NCI-H2107 (cell line): Measurements from ENCODE around the gene MAGI2.

Experiments used
- DNase-seq: peaks from one replicate; lab custom pipeline; 2025; lab: John Stamatoyannopoulos, UW

The MAGI2 gene

GRCh38 chr7:79257959-79258358 lies 195.5 kb downstream of the MAGI2 start:
- no peak for DNase-seq

DNA sequence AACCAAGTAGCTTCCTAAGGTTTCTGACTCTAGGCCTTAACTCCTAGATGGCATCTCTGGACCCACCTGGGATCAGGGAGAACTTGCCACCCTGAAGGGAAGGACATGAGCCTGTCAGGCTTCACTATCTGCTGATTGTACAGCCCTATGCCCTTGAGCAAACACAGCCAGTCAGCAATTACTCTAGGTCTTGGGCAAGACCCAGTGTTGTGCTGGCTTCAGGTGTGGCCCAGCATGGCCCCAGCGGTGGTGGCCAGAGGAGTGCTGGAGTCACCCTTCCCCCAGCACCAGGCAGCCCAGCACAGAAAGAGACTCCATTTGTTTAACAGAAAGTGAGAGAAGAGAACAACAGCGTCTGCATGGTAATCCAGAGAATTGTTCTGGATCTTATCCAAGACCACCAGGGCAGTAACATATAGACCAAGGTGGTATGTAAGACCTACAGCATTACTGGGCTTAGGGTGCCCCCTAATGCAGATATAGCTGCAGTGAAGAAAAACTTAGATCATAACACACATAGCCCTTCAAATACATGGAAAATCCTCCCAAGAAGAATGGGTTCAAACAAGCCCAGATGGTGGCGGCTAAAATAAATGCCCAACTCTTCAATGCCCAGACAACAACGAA lies 207.7 kb downstream of the MAGI2 start:
- DNase-seq = no peak

DNA sequence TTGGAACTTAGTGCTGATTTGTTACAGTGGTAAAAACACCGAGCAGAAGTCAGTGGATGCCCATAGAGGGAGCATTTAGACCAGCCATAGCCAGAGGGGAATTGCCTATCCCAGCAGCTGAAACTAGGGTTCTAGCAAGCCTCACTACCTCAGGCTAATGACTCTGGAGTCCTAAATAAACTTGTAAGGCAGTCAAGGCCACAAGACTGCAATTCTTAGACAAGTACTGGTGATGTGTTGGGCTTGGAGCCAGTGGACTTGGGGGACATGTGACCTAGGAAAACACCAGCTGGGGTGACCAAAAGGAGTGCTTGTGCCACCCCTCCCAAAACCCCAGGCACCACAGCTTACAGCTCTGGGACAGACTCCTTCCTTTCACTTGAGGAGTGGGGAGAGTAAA lies 209.0 kb downstream of the MAGI2 start:
- no peak for DNase-seq

DNA sequence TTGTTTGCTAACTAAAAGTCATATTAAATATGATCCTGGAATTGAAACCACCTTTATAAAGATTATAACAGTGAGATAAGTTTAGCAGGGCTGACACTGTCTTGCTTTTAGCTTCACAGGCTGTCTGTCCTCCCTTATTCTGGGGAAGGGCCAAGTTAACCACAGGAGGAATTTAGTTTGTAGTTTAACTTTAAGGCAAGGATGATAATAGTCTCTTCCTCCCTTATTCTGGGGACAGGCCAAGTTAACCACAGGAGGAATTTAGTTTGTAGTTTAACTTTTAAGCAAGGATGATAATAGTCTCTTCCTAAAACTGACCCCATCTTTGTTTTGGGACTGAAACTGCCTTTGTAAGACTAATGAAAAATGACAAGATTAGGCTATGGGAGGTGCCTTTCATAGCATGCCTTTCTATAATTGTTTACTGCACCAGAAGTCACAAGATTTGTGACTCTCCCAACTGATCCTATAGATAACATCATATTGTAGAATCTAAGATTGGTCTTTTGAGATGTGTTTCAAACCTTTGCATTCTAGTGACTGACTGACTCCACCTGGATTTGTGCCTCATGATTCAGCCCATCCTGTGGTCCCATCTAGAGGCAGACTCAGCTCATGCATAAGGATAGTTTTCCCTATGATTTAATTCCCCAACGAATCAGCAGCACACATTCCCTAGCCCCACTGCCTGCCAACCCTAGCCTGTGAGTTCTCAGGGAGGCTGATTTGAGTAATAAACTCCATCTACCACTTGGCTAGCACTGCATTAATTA lies 212.0 kb downstream of the MAGI2 start:
- no peak for DNase-seq

- DNase-seq = no peak
Measured at GRCh38 chr7:79240413-79240812, 213.1 kb downstream of the MAGI2 start.

DNA sequence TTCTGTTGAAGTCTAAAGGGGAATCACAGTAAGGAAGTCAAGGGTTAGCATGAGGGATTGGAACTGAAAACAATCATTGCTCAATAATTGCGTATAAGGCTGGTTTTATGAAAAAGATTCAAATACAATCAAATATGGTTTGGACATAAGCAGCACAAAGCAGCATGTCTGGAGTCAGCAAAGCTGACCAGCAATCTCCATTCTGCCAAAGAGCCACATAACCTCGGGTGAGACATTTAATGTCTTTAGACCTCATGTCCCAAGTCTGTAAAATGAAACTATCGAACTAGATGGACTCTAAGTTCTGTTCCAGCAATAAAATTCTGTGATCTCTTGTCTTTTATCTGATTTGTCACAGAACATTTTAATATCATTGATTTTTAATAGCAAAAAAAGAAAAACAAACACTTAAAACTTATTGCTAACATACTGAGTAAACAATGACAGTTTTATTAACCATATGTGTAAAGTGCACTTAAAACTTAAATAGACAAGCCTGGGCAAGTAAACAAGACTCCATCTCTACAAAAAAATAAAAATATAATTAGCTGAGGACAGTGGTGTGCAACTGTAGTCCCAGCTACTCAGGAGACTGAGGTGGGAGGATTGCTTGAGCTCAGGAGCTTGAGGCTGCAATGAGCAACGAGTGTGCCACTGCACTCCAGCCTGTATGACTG lies 217.0 kb downstream of the MAGI2 start:
- no peak for DNase-seq

GRCh38 chr7:79227044-79227443 lies 226.4 kb downstream of the MAGI2 start:
- no peak for DNase-seq

DNA sequence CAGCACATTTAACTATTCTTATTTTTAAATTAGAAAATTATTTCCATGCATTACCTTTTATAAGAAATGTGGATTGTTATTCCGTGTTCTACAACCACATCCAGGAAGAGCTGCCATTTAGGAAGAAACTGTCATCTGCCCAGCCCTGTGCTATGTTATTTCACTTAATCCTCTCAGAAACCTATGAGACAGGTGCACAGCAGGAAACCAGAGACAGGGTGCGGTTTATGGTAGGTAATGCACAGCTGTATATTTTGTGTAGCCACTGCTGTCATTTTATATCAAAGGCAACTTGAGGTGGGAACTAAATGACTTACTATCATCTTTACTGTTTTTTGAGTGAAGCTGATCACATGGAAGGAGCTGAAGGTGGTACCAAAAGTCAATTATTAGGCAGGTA lies 232.3 kb downstream of the MAGI2 start:
- DNase-seq = no peak

- no peak for DNase-seq
Measured at GRCh38 chr7:79217976-79218626, 235.4 kb downstream of the MAGI2 start.

DNA sequence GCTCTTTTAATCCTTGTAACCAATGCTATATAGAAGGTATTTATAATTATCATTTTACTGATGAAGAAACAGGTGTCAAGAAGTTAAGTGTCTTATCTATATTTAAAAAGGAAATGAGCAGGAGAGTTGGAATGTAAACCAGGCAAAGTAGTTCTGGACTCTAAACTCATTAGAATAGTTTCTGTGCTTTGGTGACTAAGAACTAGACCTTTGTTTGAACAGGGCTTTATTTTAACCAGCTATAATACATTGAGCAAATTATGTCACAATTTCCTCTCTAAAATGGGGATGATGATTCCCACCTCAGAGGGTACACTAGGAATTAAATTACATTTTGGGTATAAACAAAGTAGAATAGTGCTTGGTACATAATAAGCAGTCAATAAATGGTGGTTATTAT lies 236.0 kb downstream of the MAGI2 start:
- no peak for DNase-seq

DNA sequence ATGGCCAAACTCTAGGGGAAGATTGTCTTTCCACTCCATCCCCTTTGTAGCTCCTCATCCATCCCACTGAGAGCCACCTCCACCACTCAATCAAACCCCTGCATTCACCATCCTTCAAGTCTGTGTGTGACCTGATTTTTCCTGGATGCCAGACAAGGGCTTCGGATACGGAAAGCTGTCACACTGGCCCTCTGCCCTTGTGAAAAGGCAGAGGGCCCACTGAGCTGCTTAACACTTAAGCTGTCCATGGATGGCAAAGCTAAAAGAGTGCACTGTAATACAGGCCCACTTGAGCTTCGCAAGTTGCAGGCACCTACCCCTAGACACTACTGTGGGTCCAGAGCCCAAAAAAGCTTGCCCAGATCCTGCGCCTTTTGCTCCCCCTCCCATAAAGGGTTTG lies 237.2 kb downstream of the MAGI2 start:
- DNase-seq = no peak

- no peak for DNase-seq
Measured at GRCh38 chr7:79212334-79212733, 241.1 kb downstream of the MAGI2 start.

- DNase-seq = no peak
Measured at GRCh38 chr7:79211724-79212123, 241.7 kb downstream of the MAGI2 start.

GRCh38 chr7:79199961-79200360 lies 253.5 kb downstream of the MAGI2 start:
- DNase-seq = no peak

DNA sequence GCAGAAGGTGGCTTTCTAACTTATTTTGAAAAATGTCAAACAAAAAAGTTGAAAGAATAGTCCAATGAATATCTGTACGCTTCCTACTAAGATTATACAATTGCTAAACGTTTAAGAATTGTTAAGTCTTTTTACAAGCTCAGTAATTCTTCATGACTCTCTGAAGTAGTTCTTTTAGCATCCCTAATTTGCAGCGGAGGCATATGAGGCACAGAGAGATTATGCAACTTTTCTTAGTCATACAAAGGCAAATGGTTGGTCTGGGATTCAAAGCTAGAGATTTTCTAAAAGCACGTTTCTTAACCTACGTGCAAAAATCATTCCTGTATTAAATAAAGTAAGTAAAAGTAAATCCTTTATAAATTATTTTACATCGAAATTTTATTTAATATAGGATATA lies 254.2 kb downstream of the MAGI2 start:
- DNase-seq = no peak

GRCh38 chr7:79185605-79186004 lies 267.9 kb downstream of the MAGI2 start:
- DNase-seq = no peak

GRCh38 chr7:79182283-79182682 lies 271.2 kb downstream of the MAGI2 start:
- DNase-seq = no peak

DNA sequence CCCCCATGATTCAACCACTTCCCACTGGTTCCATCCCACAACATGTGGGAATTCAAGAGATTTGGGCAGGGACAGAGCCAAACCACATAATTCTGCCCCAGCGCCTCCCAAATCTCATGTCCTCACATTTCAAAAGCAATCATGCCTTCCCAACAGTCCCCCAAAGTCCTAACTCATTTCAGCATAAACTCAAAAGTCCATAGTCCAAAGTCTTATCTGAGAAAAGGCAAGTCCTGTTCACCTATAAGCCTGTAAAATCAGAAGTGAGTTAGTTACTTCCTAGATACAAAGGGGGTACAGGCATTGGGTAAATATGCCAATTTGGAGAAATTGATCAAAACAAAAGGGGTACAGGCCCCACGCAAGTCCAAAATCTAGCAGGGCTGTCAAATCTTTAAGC lies 272.9 kb downstream of the MAGI2 start:
- no peak for DNase-seq

DNA sequence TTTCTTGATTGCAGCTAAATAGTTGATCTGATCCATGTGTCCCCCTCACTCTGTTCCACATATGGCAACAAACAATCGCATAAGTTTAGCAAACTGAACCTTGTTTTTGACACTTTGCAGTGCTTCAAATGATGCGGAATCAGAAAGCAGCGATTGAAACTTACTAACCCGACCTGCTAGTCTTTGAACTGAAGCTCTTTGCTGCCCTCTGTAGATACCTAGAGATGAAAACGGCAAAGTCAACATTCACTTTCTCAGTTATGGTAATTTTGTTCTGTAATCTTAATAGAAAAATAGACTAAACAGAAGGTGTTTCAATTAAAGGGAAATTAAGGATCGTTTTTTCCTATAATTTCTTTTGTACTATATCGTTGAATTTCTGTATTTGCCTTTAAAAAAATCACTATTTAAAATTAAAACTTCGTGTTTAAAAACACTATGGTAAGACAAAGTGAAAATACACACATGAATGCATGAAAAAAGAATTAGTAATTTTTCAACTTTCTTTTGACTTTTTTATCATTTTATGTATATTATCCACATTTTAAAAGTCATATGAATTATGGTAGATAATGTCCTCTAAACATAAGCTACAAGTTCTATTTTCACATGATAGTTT lies 276.5 kb downstream of the MAGI2 start:
- DNase-seq = no peak

GRCh38 chr7:79175374-79175773 lies 278.1 kb downstream of the MAGI2 start:
- no peak for DNase-seq

- no peak for DNase-seq
Measured at GRCh38 chr7:79165225-79165624, 288.2 kb downstream of the MAGI2 start.

DNA sequence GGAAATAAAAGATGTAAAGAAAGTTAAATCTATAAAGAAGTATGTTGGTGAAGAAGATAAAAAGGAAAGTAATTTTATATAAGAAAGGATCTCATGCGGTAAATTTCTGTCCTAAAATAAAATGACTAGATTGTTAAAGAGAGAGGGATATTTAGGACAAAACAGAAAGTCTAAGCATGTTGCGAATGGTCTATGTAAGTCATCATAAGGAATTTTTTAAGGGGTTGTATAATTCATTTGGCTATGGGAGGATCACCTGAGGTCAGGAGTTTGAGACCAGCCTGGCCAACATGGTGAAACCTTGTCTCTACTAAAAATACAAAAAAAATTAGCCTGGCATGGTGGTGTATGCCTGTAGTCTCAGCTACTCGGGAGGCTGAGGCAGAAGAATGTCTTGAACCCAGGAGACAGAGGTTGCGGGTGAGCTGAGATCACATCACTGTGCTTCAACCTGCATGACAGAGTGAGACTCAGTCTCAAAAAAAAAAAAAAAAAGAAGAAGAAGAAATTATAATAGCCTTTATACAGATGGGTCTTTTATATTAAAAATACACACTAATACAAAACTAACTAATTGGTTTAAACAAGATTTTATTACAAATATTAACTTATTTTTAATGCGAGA lies 294.3 kb downstream of the MAGI2 start:
- no peak for DNase-seq
